Measurements from ENCODE around the gene PRSS33. TPM values are rescaled to one million over a fixed set of nuclear protein-coding genes. Genes with fewer than 3 reads are reported as not detected.

The PRSS33 gene
- total RNA-seq, 1 donor from 2014 or later = not detected

DNA sequence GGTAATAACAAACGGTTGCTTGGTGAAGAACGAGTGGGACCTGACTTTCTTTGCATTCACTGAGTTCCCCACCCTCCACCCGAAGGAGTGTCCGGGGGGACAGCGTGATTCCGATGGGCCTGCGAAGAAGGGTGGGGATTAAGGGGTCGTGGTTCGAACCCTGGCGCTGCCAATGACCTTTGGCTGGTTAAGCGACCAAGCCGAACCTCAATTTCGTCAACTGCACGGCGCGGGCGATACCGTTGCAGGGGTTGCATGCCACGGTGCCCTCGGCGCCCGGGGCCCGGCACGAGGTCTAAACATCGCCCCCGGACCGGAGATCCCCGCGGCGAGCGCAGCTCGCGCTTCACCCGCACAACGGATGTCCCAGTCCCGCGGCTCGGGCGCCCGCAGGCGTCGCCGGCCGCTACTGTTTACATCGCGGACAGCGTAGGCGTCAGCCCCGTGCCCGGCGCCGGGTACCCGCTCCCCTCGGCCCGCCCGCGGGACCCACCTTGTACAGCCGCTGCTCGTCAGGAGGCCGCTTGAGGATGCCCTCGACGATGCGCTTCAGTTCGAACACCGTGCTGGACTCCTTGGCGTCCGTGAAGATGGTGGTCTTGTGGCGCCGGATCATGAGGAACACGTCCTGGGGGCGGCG lies 10.7 kb downstream of the PRSS33 start:
- Mint-ChIP-seq H3K4me1 (peaks cover 28% of the 10 kb centered on the region), H3K36me3 (ENCODE audit: low read depth) (peaks cover 45% of the 10 kb centered on the region), H3K4me3 (peak overlapping the region; percentile 90), H3K27ac (peak overlapping the region; percentile 82), H3K9me3 (no peaks in the 10 kb centered on the region), H3K27me3 (no peaks in the 10 kb centered on the region)
- TF ChIP-seq, protein P1, sequence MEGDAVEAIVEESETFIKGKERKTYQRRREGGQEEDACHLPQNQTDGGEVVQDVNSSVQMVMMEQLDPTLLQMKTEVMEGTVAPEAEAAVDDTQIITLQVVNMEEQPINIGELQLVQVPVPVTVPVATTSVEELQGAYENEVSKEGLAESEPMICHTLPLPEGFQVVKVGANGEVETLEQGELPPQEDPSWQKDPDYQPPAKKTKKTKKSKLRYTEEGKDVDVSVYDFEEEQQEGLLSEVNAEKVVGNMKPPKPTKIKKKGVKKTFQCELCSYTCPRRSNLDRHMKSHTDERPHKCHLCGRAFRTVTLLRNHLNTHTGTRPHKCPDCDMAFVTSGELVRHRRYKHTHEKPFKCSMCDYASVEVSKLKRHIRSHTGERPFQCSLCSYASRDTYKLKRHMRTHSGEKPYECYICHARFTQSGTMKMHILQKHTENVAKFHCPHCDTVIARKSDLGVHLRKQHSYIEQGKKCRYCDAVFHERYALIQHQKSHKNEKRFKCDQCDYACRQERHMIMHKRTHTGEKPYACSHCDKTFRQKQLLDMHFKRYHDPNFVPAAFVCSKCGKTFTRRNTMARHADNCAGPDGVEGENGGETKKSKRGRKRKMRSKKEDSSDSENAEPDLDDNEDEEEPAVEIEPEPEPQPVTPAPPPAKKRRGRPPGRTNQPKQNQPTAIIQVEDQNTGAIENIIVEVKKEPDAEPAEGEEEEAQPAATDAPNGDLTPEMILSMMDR (IDR thresholded peaks at IDR 0.05) = no peak
- intact Hi-C loops (cut with micrococcal nuclease) = loop anchor here (1.0 to 5.0 kb wide), 3 partner anchors 24 to 106 kb away; partner anchors contain the start of genes FLYWCH2 and SRRM2
- ChIA-PET CTCF (no interaction called here), POLR2A (interaction anchor here (0.9 to 5.1 kb wide), 10 partner anchors 9 to 812 kb away, joined by 3 to 68 read pairs (median 4); partner anchors contain the start of genes PKMYT1, RPS2 and SRRM2)
- DNase-seq = no peak
- peak; percentile 36 for ATAC-seq (ENCODE audit: low read depth)

DNA sequence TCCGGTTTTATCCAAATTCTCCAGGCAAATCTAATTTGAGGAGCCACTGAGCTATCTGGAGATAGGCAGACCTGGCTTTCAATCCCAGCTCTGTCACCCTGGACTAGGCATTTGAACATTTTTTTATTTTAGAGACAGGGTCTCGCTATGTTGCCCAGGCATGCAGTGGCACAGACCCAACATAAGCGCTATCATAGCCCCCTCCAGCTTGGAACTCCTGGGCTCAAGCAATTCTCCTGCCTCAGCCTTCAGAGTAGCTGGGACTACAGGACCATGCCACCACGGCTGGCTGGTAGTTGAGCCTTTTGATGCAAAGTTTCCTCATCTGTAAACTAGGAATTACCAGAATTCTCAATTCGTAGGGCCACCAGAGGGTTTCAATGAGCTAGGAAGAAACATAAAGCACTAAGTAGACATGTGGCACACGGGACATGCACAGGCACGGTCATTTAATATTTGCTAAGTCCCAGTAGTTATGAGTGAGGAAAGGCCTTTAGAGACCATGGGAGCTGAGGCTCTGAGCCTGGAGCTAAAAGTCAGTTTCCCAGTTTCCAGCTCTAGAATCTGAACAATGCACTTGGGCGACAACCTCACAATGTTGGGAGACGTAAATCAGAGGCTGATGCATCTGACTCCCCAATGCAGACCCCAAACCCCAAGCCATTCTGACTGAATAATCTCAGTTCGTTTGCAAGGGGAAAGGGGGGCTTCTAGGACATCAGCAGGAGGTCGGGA lies 11.4 kb downstream of the PRSS33 start:
- no peak for ATAC-seq (ENCODE audit: low read depth)
- POLR2A ChIA-PET = interaction anchor here (1.0 to 5.1 kb wide), 3 partner anchors 20 to 99 kb away, joined by 3 to 68 read pairs (median 4); partner anchors contain the start of gene SRRM2
- intact Hi-C loops (cut with micrococcal nuclease) = loop anchor here (2.0 to 5.0 kb wide), 2 partner anchors 91 to 107 kb away; partner anchors contain the start of gene FLYWCH2

DNA sequence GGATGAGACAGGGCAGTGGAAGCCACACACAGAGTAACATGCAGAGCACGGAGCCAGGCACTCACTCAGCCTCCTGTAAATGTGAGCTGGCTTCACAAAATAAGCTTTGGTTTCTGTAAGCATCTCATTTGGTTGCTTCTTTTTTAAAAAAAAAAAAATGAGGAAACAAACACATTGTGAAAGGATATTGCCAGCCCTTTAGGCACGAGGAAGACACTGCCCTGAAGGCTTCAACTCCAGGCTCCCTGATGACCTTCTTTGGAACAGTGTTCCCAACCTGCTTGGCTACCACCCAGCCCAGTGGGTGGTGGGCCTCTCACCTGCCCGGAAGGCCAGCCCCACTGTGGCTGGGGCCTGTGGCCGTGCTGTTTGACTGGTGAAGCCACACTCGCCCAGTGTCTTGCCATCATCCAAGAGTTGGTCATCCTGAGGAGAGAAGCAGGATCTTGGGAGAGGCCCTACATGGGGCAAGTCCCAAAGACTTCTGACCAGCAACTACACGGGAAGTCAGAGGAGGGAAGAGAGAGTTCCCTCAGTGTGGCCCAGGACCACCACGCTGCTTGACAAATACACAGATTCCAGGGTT lies 12.1 kb downstream of the PRSS33 start:
- DNase-seq = no peak
- Mint-ChIP-seq H3K27me3 (no peaks in the 10 kb centered on the region), H3K4me1 (peaks cover 28% of the 10 kb centered on the region), H3K36me3 (ENCODE audit: low read depth) (peaks cover 59% of the 10 kb centered on the region), H3K27ac (no peak overlapping the region), H3K9me3 (no peaks in the 10 kb centered on the region), H3K4me3 (no peak overlapping the region)
- intact Hi-C loops (cut with micrococcal nuclease) = loop anchor here (5.0 kb wide), 1 partner anchor 92 kb away; no protein-coding TSS in a partner anchor
- no peak for ATAC-seq (ENCODE audit: low read depth)
- POLR2A ChIA-PET = interaction anchor here (5.1 kb wide), 1 partner anchor 23 kb away, joined by 68 read pairs; the partner anchor contains the start of gene SRRM2
- CTCF ChIA-PET = no interaction called here
- TF ChIP-seq, protein P1 (IDR thresholded peaks at IDR 0.05) = no peak

More for the DNA sequence above, 11.4 kb downstream of the PRSS33 start:
- CTCF ChIA-PET = no interaction called here
- TF ChIP-seq, protein P1 (IDR thresholded peaks at IDR 0.05) = no peak
- no peaks in the 10 kb centered on the region for H3K27me3 Mint-ChIP-seq
- peaks cover 28% of the 10 kb centered on the region for H3K4me1 Mint-ChIP-seq
- peak overlapping the region; percentile 82 for H3K27ac Mint-ChIP-seq
- H3K36me3 Mint-ChIP-seq (ENCODE audit: low read depth) = peaks cover 52% of the 10 kb centered on the region
- peak overlapping the region; percentile 90 for H3K4me3 Mint-ChIP-seq
- H3K9me3 Mint-ChIP-seq = no peaks in the 10 kb centered on the region
- DNase-seq = no peak

DNA sequence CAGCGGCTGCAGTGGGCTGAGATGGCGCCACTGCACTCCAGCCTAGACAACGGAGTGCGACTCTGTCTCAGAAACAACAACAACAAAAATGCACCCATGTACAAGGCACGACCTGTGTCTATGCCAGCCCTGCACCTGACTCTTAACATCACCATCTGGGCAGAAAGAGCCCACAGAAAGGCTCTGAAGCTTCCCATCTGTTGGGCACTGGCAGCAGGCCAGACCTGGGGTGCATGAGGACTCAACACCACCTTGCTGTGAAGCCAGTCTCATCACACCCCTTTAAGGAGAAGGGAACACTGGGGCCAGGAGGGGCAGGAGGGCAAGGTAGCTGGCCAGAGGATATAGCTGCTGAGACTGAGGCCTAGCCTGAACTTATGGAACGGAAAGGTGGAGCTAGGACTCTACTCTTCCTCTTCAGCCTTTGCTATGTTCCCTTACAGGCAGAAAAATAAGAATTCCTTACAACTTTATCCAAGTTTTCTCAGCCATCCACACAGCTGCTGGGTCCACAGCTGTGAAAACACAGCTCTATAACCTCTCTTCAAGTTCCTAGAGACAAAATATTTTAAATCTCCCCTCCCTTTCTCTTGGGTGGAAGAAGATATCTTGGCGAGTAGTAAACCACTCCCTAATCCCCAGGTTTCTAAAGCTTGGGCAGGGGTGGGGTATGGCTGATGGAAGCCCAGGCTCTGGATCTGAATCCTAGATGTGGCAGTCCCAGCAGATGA lies 13.0 kb downstream of the PRSS33 start:
- H3K4me1 Mint-ChIP-seq = peaks cover 28% of the 10 kb centered on the region
- no peak overlapping the region for H3K27ac Mint-ChIP-seq
- intact Hi-C loops (cut with micrococcal nuclease) = no loop called here
- ChIA-PET CTCF (no interaction called here), POLR2A (interaction anchor here (0.8 to 5.1 kb wide), 4 partner anchors 16 to 250 kb away, joined by 5 to 68 read pairs (median 15); partner anchors contain the start of gene SRRM2)
- H3K9me3 Mint-ChIP-seq = no peaks in the 10 kb centered on the region
- no peaks in the 10 kb centered on the region for H3K27me3 Mint-ChIP-seq
- peaks cover 68% of the 10 kb centered on the region for H3K36me3 Mint-ChIP-seq (ENCODE audit: low read depth)
- ATAC-seq (ENCODE audit: low read depth) (no peak), DNase-seq (no peak)
- TF ChIP-seq, protein P1 (IDR thresholded peaks at IDR 0.05) = no peak
- H3K4me3 Mint-ChIP-seq = no peak overlapping the region

Data from activated B cell treated with CpG ODN at 0.5 μM for 24 hours (primary cell).